Stimulated activated CD8-positive, alpha-beta memory T cell treated with anti-CD3 and anti-CD28 coated beads, Interleukin-7, amount 100 ng/mL, for 4 hours (primary cell): ENCODE results near the gene ESRP2.

Experiments
- DNase-seq, 2 donors: peaks; one replicate each; pipeline ENCODE4 v3.0.0-alpha.2; 2020; ENCODE audit warnings: low read depth in 2 of 2

ESRP2 gene

DNA sequence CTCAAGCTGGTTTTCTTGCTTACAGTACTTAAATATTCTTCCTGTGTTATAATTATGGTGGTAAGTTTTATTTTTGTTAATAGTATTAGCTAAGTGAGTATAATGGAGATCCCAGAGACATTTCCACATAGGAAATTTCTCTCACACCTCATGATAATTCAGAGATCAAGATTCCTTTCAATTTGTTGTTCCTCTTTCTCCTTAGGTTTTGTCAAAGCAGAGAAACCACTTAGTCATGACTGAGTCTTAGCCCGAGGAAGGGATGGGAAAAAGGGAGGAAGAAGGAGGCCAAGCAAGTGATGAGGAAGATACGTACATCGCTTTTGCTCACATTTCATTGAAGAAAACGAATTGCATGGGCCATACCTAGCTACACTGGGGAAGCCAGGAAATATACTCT lies 18.4 kb downstream of the ESRP2 start:
- no peak for DNase-seq

DNA sequence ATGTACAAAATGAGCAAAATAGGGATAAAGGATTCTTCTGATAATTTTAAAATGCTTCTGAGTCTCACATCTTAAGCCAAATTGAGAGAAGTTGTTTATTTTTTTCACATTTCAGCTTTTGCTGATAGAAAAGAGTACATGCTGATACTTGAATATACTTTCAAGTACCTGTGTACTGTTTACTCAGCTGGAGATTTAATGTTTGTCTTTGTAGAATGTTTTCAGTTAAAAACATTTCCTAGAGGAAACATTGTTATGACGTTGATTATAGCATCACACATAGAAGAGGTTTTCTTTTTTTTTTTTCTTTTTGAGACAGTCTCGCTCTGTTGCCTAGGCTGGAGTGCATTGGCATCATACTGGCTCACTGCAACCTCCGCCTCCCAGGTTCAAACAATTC lies 19.7 kb downstream of the ESRP2 start:
- no peak for DNase-seq

DNA sequence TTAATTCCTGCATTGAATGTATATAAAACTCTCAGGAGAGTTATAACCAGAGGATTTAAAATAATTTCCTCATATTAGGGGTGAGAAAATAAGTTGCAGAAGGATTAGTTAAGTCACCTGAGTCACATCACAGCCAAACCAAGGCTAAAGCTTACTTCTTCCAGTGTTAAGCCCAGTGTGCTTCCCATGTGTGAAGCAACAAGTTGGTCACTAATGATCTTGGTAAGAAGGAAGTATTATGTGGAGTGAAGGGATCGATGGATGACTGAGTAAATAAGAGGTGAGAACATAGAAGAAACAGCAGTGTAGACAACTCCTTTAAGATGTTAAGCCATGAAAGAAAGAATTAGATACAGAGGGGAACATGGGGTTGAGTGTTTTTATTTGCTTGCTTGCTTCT lies 20.6 kb downstream of the ESRP2 start:
- no peak for DNase-seq

- DNase-seq = no peak
Observed at GRCh38 chr16:68214726-68215125, 21.2 kb downstream of the ESRP2 start.

DNA sequence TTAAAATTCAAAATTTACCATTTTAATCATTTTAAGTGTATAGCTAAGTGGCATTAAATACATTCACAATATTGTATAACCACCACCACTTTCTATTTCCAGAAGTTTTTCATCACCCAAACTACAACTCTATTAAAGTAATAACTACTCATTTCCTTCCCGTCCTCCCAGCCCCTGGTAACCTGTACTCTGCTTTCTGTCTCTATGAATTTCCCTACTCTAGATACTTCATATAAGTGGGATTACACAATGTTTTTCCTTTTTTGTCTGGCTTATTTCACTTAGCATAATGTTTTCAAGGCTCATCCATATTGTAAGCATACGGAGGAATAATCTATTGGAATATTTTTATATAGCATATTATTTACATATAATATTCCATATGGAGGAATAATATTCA lies 29.7 kb downstream of the ESRP2 start:
- no peak for DNase-seq

GRCh38 chr16:68202091-68202519 lies 33.8 kb downstream of the ESRP2 start:
- no peak for DNase-seq

- DNase-seq = no peak
Observed at GRCh38 chr16:68200088-68200783, 35.7 kb downstream of the ESRP2 start.

DNA sequence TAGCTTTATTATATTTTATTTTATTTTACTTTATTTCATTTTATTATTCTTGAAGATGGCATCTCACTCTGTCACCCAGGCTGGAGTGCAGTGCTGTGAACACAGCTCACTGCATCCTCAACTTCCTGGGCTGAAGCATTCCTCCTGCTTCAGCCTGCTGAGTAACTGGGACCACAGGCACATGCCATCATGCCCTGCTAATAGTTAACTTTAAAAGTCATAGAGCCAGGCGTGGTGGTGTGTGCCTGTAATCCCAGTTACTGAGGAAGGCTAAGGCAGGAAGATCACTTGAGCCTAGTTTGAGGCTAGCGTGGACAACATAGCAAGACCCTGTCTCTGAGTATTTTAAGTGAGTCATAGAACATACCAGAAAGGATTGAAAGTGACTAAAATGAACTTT lies 38.7 kb downstream of the ESRP2 start:
- DNase-seq = no peak

- no peak for DNase-seq
Observed at GRCh38 chr16:68194251-68194650, 41.7 kb downstream of the ESRP2 start.

DNA sequence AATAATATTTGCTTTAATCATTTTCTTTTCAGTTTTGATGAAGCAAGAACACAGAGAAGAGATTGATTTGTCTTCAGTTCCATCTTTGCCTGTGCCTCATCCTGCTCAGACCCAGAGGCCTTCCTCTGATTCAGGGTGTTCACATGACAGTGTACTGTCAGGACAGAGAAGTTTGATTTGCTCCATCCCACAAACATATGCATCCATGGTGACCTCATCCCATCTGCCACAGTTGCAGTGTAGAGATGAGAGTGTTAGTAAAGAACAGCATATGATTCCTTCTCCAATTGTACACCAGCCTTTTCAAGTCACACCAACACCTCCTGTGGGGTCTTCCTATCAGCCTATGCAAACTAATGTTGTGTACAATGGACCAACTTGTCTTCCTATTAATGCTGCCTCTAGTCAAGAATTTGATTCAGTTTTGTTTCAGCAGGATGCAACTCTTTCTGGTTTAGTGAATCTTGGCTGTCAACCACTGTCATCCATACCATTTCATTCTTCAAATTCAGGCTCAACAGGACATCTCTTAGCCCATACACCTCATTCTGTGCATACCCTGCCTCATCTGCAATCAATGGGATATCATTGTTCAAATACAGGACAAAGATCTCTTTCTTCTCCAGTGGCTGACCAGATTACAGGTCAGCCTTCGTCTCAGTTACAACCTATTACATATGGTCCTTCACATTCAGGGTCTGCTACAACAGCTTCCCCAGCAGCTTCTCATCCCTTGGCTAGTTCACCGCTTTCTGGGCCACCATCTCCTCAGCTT lies 45.0 kb downstream of the ESRP2 start:
- DNase-seq = no peak

- no peak for DNase-seq
Observed at GRCh38 chr16:68190081-68190480, 45.8 kb downstream of the ESRP2 start.

DNA sequence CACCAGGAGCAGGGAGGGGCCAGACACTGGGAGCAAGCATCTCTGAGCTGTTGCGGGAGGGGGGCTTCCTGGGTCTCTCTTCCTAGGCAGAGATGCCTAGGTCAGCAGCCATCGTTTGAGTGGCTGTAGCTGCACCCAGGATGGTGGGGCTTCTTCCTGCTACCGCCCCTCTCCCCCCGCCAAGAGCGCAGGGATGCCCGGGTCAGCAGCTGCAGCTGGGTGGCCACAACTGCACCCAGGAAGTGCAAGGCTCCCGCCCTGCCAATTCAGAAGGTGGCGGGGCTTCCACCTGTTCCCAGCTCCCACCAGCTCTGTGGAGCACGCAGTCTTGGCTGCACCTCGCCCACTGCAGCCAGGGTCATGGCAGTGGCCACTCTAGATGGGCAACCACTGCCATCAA lies 47.8 kb downstream of the ESRP2 start:
- DNase-seq = no peak

- no peak for DNase-seq
Observed at GRCh38 chr16:68187505-68187904, 48.4 kb downstream of the ESRP2 start.

DNA sequence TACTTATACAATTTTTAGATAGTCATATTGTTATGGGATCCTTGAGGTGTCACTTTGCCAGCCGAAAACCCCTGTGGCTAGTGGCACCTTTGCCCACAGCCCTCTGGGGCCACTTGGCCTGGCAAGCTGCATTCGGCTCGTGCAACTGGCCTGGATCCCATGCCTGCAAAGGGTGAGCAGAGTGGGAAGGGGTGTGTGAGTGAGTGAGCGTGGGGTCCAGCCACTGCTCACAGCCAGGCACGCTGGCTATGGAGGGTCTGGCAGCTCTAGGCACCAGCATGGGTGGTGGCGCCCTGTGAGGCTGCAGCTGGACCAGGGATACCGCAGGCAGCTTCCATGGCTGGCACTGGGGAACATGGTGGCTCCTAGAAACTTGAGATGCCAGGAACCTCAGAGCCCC lies 49.0 kb downstream of the ESRP2 start:
- DNase-seq = no peak

DNA sequence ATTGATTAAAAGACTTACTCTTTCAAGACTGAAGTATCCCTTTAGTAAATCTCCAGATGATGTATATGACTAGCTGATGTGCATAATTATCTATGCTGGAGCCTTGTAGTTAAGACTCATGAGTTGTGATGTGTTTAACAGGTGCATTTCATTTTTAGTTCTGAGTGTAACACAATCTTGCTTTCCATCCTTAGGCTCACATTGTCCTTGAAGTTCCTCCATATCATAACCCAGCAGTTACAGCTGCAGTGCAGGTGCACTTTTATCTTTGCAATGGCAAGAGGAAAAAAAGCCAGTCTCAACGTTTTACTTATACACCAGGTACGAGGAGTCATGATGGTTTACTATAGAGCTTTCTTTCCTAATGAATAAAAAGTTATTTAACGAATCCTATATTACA lies 52.9 kb downstream of the ESRP2 start:
- DNase-seq = no peak

- no peak for DNase-seq
Observed at GRCh38 chr16:68179855-68180254, 56.1 kb downstream of the ESRP2 start.

GRCh38 chr16:68179196-68179795 lies 56.6 kb downstream of the ESRP2 start:
- DNase-seq = no peak
